Bronchial epithelial cell (primary cell): ENCODE results near the gene DNAAF5. TPM values are rescaled to one million over a fixed set of nuclear protein-coding genes. Genes with fewer than 3 reads are reported as not detected.

Source experiments
- DNase-seq: peaks from one replicate; pipeline ENCODE4 v3.0.0-alpha.2; 2010; ENCODE audit warnings: low read depth
- FAIRE-seq: peaks from 2 replicates; lab custom pipeline; 2011; peaks lifted over from hg19 to GRCh38; lab: Jason Lieb, UNC
- H3K27me3 ChIP-seq: 2 replicates; pipeline ENCODE4 v1.5.1; 2011; ENCODE audit warnings: low read length; ENCODE audit not compliant: control insufficient read depth, insufficient read depth
- H3K36me3 ChIP-seq: 2 replicates; pipeline ENCODE4 v1.5.1; 2011; ENCODE audit warnings: low read length; ENCODE audit not compliant: control insufficient read depth, insufficient read depth
- H3K4me3 ChIP-seq: 2 replicates; pipeline ENCODE4 v1.5.1; 2011; ENCODE audit warnings: mild to moderate bottlenecking, low read depth, low read length, control low read depth
- CTCF ChIP-seq: IDR thresholded peaks from 2 replicates; pipeline ENCODE4 v1.5.1; 2011; ENCODE audit warnings: mild to moderate bottlenecking, moderate library complexity, low read length, control low read depth, inconsistent platforms; ENCODE audit not compliant: insufficient read depth, severe bottlenecking
- total RNA-seq: library from RNA; depleted of rRNA; stranded (reverse); fragments of >200 nt; gene quantifications from 2 replicates; pipeline ENCODE4 v1.2.1, GENCODE V29; 2014

The DNAAF5 gene
- total RNA-seq, 1 donor from 2014 or later: 9.7 TPM

DNA sequence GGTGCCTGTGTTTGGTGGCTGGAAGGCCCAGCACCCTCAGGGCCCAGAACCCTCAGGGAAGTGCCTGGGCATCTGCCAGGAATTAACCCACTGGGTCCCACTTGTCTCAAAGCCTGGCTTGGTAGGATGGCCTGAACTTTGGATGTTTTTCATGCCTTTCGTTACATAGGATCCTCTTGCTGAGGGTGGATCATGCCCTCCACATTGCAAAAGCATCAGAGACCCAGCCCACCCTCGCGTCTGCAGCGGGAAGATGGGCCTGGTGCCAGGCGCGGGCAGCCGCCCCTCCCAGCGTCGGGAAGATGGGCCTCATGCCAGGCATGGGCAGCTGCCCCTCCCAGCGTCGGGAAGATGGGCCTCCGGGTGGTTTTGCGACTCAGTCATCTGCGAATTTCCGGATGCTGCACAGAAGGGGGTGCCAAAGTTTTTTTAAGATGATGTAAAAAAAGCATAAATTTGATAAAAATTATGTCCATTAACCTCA is 52.5 kb downstream of the DNAAF5 start:
- no peak for TF ChIP-seq CTCF
- no peak for FAIRE-seq
- peaks cover 24% of the 10 kb centered on the region for H3K36me3 ChIP-seq

GRCh38 chr7:779480-779879 is 53.0 kb downstream of the DNAAF5 start:
- no peaks in the 10 kb centered on the region for H3K27me3 ChIP-seq
- no peak for DNase-seq
- no peak for FAIRE-seq
- no peak for TF ChIP-seq CTCF
- H3K36me3 ChIP-seq: peaks cover 25% of the 10 kb centered on the region
- H3K4me3 ChIP-seq: no peak overlapping the region

More for the DNA sequence above, 52.5 kb downstream of the DNAAF5 start:
- no peaks in the 10 kb centered on the region for H3K27me3 ChIP-seq
- no peak overlapping the region for H3K4me3 ChIP-seq
- DNase-seq: no peak

- peak; percentile 40 for FAIRE-seq
- no peak for TF ChIP-seq CTCF
- H3K27me3 ChIP-seq: no peaks in the 10 kb centered on the region
- no peak for DNase-seq
- peaks cover 26% of the 10 kb centered on the region for H3K36me3 ChIP-seq
- H3K4me3 ChIP-seq: no peak overlapping the region
Measured at GRCh38 chr7:780081-780480, 53.6 kb downstream of the DNAAF5 start.

- FAIRE-seq (no peak), DNase-seq (no peak)
- TF ChIP-seq CTCF: no peak
- peaks cover 27% of the 10 kb centered on the region for H3K36me3 ChIP-seq
- no peaks in the 10 kb centered on the region for H3K27me3 ChIP-seq
- H3K4me3 ChIP-seq: no peak overlapping the region
Measured at GRCh38 chr7:780516-780915, 54.0 kb downstream of the DNAAF5 start.

DNA sequence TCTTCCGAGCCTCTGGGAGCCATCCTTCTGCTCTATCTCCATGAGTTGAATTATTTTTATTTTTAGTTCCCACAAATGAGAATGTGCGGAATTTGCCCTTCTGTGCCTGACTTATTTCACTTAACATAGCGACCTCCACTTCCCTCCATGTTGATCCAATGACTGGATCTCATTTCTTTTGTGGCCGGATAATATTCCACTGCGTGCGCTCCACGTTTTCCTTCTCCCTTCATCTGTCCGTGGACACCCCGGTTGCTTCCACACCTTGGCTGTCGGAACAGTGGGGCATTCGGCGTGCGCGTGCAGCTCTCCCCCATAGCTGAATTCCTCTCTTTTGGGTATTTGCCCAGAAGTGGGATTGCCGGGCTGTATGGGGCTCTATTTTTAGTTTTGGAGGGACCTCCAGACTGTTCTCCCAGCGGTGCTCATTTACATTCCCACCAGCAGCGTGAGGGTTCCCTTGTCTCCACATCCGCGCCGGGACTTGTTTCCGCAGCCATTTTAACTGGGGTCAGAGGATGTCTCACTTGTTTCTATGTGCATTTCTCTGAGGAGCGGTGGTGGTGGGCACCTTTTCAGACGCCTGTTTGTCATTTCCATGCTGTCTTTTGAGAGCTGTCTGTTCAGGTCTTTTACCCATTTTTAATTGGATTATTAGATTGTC is 54.8 kb downstream of the DNAAF5 start:
- FAIRE-seq (no peak), DNase-seq (no peak)
- no peak overlapping the region for H3K4me3 ChIP-seq
- H3K36me3 ChIP-seq: peaks cover 28% of the 10 kb centered on the region
- H3K27me3 ChIP-seq: no peaks in the 10 kb centered on the region
- no peak for TF ChIP-seq CTCF

DNA sequence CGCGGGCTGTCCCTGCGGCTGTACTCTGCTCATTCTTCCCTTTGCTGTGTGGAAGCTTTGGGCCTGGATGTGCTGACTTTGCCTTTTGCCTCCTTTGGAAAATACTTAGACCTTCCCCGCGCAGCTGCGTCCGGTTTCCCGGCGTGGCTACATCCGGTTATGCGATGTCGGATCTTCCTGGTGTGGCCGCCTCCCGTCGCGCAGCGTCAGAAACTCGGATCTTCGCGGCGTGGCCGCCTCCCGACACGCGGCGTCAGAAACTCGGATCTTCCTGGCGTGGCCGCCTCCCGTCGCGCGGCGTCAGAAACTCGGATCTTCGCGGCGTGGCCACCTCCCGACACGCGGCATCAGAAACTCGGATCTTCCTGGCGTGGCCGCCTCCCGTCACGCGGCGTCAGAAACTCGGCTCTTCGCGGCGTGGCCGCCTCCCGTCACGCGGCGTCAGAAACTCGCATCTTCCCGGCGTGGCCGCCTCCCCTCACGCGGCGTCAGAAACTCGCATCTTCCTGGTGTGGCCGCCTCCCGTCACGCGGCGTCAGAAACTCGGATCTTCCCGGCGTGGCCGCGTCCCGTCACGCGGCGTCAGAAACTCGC is 55.5 kb downstream of the DNAAF5 start:
- no peak for TF ChIP-seq CTCF
- Histone ChIP-seq H3K36me3 (peaks cover 25% of the 10 kb centered on the region), H3K4me3 (no peak overlapping the region), H3K27me3 (no peaks in the 10 kb centered on the region)
- FAIRE-seq (no peak), DNase-seq (no peak)
